Gastroesophageal sphincter (tissue), 4 donors: Measurements from ENCODE around the gene C2CD4D. TPM values are rescaled to one million over a fixed set of nuclear protein-coding genes. Genes with fewer than 3 reads are reported as not detected.

Source experiments
- ATAC-seq: fragments of 150-250 bp; one replicate; pipeline ENCODE4 v1.9.1; 2016; ENCODE audit warnings: mild to moderate bottlenecking, moderate library complexity
- H3K27ac ChIP-seq, 4 donors: fragments of 200-600 bp; sonication (generic) in 3 of 4; 1 replicate in 3 of 4; 2 replicates in 1 of 4; pipeline ENCODE4 v1.5.1; 2016 to 2019
- H3K27me3 ChIP-seq: fragments of 200-600 bp; sonication (generic); one replicate; pipeline ENCODE4 v1.5.1; 2019
- H3K36me3 ChIP-seq, 2 donors: fragments of 200-600 bp; sonication (generic); one replicate each; pipeline ENCODE4 v1.5.1; 2019; ENCODE audit warnings: control low read depth in 1 of 2
- H3K4me1 ChIP-seq, 3 donors: fragments of 200-600 bp; sonication (generic); 1 replicate in 2 of 3; 2 replicates in 1 of 3; pipeline ENCODE4 v1.5.1; 2016 to 2019; ENCODE audit warnings: control low read depth in 2 of 3
- H3K4me3 ChIP-seq, 2 donors: fragments of 200-600 bp; sonication (generic); one replicate each; pipeline ENCODE4 v1.5.1; 2019; ENCODE audit warnings: mild to moderate bottlenecking in 1 of 2, moderate library complexity in 1 of 2
- H3K9me3 ChIP-seq, 3 donors: fragments of 200-600 bp; sonication (generic); one replicate each; pipeline ENCODE4 v1.5.1; 2017 to 2019; ENCODE audit warnings: control low read depth in 2 of 3
- EP300 ChIP-seq: sonication (generic); formaldehyde crosslinking; IDR thresholded peaks from one replicate; pipeline ENCODE4 v1.6.1; 2017; ENCODE audit warnings: antibody characterized with exemption, mild to moderate bottlenecking
- POLR2A ChIP-seq, 2 donors: fragments of 450-650 bp; IDR thresholded peaks; one replicate each; pipeline ENCODE4 v1.6.1; 2017; ENCODE audit warnings: antibody characterized with exemption in 2 of 2, mild to moderate bottlenecking in 2 of 2, moderate library complexity in 1 of 2
- POLR2AphosphoS5 ChIP-seq: sonication (generic); formaldehyde crosslinking; IDR thresholded peaks from one replicate; pipeline ENCODE4 v1.6.1; 2017; ENCODE audit warnings: antibody characterized with exemption
- WGBS, 2 donors: methylation state at CpG; one replicate each; pipeline ENCODE4 v1.1.5; 2018; ENCODE audit warnings: low coverage in 1 of 2; 5-methylcytosine and 5-hydroxymethylcytosine counted together
- total RNA-seq, 4 donors: library from RNA; depleted of rRNA; stranded (reverse); fragments of >200 nt; gene quantifications; one replicate each; pipeline ENCODE4 v1.1.0, GENCODE V29; 2016
- TF ChIP-seq, protein P1 (sequence below), 4 experiments: fragments of 200-600 bp in 2 of 4; fragments of 450-650 bp in 2 of 4; sonication (generic) in 1 of 4; IDR thresholded peaks; one replicate each; pipeline ENCODE4 v1.5.1; 2017 to 2019; ENCODE audit warnings: antibody characterized with exemption in 4 of 4, mild to moderate bottlenecking in 2 of 4, moderate library complexity in 2 of 4

C2CD4D gene
- total RNA-seq, 4 donors from 2014 or later = not detected

DNA sequence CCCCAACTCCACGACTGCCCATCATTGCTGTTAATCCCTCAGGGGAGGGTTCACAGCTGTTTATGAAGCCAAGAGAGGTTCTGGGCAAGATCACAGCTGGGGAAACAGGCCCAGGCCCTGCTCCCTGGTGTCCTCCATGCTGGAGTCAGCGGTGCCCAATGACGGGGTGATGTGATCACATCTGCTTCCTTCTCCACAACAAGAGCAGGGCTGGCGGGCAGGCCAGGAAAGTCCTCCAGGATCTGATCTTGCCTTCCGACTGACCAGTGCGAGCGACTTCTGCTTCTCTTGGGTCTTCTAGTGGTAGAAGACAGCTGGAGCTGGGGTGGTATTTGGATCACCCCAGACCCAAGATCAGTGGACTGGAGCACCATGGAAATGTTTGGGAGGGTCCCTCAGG is 33.5 kb downstream of the C2CD4D start:
- 40 to 90% methylated on average over 1 to 2 of the region's 7 CpGs for WGBS, 2 donors
- H3K4me3 ChIP-seq = no peak overlapping the region
- no peaks in the 10 kb centered on the region for H3K9me3 ChIP-seq
- no peak for ATAC-seq
- TF ChIP-seq POLR2AphosphoS5 (no peak), EP300 (no peak), POLR2A (IDR thresholded peaks at IDR 0.05) (no peak)
- TF ChIP-seq, protein P1, sequence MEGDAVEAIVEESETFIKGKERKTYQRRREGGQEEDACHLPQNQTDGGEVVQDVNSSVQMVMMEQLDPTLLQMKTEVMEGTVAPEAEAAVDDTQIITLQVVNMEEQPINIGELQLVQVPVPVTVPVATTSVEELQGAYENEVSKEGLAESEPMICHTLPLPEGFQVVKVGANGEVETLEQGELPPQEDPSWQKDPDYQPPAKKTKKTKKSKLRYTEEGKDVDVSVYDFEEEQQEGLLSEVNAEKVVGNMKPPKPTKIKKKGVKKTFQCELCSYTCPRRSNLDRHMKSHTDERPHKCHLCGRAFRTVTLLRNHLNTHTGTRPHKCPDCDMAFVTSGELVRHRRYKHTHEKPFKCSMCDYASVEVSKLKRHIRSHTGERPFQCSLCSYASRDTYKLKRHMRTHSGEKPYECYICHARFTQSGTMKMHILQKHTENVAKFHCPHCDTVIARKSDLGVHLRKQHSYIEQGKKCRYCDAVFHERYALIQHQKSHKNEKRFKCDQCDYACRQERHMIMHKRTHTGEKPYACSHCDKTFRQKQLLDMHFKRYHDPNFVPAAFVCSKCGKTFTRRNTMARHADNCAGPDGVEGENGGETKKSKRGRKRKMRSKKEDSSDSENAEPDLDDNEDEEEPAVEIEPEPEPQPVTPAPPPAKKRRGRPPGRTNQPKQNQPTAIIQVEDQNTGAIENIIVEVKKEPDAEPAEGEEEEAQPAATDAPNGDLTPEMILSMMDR (IDR thresholded peaks at IDR 0.05) = no peak
- peaks cover 41% of the 10 kb centered on the region for H3K27me3 ChIP-seq
- H3K4me1 ChIP-seq = no peaks in the 10 kb centered on the region
- H3K36me3 ChIP-seq = no peaks in the 10 kb centered on the region
- no peak overlapping the region for H3K27ac ChIP-seq

DNA sequence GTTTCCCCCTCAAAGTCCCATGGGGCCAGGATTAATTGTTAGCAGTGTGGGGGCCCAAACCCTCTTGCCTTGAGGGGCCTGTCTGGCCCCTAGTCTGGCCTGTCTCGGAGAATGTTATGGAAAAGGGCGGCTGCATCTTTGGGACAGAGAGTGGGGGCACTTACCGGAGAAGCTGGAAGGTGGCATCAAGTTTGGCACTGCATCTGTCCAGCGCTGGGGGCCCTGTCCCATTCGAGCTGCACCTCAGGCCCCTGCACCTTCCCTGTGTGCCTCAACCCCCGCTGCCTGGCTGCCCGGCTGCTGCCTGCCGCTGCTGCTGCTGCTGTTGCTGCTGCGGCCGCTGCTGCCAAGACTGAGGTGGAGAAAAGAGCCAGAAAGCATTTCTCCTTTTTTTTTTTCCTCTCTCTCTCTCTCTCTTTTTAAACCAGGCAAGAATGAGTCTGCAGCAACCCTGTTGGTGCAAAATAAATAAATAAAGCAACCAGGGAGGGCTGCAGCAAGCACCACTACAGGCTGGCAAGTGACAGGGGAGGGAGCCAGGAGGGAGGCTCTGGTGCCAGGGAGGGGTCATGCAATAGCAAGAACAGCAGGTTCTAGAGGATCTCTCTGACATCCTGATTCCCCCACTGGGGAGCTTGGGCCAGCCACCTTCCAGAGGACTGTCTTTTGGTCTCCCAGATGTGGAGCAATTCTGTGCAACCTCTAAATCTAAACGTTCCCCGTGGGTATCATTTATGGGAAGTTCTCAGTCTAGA is 34.4 kb downstream of the C2CD4D start, which contains the start of gene LINGO4:
LINGO4 (minus strand) TSS at position 354 of the 755 bp plus-strand sequence. CDS start 2,715 bp downstream, outside the sequence.
- no peak within 1 kb of the TSS for H3K4me3 ChIP-seq
- ATAC-seq = no peak
- no peaks in the 10 kb centered on the region for H3K36me3 ChIP-seq
- no peak within 1 kb of the TSS for H3K27ac ChIP-seq
- 35 to 60% methylated on average over 3 to 8 of the region's 12 CpGs for WGBS, 2 donors
- H3K9me3 ChIP-seq = no peaks in the 10 kb centered on the region
- peaks cover 50% of the 10 kb centered on the region for H3K27me3 ChIP-seq
- H3K4me1 ChIP-seq = no peaks in the 10 kb centered on the region
- TF ChIP-seq, protein P1 (IDR thresholded peaks at IDR 0.05) = no peak
- TF ChIP-seq EP300 = no peak
- no peak for TF ChIP-seq POLR2AphosphoS5
- no peak for TF ChIP-seq POLR2A (IDR thresholded peaks at IDR 0.05)

DNA sequence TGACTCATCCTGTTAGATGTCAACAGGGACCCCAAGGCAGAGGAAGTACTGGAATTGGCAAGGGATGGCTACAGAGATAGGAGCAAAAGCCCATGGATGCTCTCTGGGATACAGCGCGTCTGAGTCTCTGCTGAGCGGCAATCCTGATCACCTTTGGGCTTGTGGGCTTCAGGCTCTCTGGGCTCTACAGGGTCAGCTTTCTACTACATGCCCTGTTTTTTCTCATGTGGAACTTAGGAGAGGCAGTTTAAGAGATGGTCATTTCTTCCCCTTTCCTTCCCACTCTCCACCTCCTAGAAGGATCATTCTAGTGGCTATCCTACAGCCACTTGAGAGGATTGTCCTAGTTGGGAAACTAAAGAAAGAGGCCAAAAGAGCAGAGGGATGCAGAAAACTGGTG is 35.7 kb downstream of the C2CD4D start:
- Histone ChIP-seq H3K9me3 (no peaks in the 10 kb centered on the region), H3K36me3 (no peaks in the 10 kb centered on the region), H3K27ac (no peak overlapping the region), H3K27me3 (peaks cover 59% of the 10 kb centered on the region), H3K4me3 (no peak overlapping the region), H3K4me1 (no peaks in the 10 kb centered on the region)
- WGBS, 2 donors = 94 to 97% methylated on average over 3 of the region's 3 CpGs
- no peak for ATAC-seq
- no peak for TF ChIP-seq POLR2A (IDR thresholded peaks at IDR 0.05)
- TF ChIP-seq POLR2AphosphoS5 = no peak
- TF ChIP-seq EP300 = no peak
- TF ChIP-seq, protein P1 (IDR thresholded peaks at IDR 0.05) = no peak

DNA sequence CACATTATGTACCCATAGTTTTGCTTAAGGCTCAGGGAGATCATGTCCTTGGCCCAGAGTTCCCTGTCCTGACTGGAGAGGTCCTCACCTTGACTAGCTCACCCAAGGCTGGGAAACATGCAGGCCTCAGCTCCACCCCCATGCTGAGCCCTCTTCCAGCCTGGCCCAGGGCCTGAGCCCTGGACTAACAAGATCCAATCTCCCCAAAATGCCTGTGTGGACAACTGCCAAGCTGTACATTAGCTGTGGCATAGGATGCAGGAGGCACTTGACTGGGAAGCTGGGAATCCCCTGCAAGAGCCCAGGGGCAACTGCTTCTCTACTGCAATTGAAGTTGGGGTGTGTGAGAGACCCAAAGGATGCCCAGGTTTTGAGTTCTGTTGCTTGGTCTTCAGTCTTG is 36.5 kb downstream of the C2CD4D start:
- Histone ChIP-seq H3K4me1 (no peaks in the 10 kb centered on the region), H3K4me3 (no peak overlapping the region), H3K9me3 (no peaks in the 10 kb centered on the region), H3K36me3 (no peaks in the 10 kb centered on the region), H3K27ac (no peak overlapping the region), H3K27me3 (peaks cover 59% of the 10 kb centered on the region)
- TF ChIP-seq POLR2AphosphoS5 = no peak
- TF ChIP-seq, protein P1 (IDR thresholded peaks at IDR 0.05) = no peak
- TF ChIP-seq EP300 = no peak
- no peak for TF ChIP-seq POLR2A (IDR thresholded peaks at IDR 0.05)
- no peak for ATAC-seq

DNA sequence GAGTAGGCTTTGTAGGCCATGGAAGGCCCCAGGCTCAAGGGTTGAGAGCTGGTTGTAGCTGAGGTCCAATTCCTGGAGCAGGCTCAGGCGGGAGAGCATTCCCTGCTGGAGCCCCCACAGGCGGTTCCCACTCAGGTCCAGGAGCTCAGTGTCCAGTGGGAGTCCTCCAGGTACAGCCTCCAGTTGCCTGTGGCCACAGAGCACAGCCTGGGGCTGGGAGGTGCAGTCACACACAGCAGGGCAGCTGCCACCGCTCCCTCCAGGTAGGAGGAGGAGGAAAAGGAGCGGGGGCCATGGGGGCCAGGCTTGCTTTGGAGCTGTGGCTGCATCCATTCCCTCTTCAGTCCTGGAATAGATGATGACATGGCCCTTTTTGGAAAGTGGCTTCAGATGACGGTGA is 37.2 kb downstream of the C2CD4D start:
- no peaks in the 10 kb centered on the region for H3K9me3 ChIP-seq
- H3K4me1 ChIP-seq = no peaks in the 10 kb centered on the region
- H3K4me3 ChIP-seq = no peak overlapping the region
- no peak for ATAC-seq
- no peaks in the 10 kb centered on the region for H3K36me3 ChIP-seq
- H3K27ac ChIP-seq = no peak overlapping the region
- WGBS, 2 donors = no CpG with 5 or more reads among the region's 5 CpGs
- peaks cover 59% of the 10 kb centered on the region for H3K27me3 ChIP-seq
- TF ChIP-seq, protein P1 (IDR thresholded peaks at IDR 0.05) = no peak
- no peak for TF ChIP-seq EP300
- TF ChIP-seq POLR2AphosphoS5 = no peak
- TF ChIP-seq POLR2A (IDR thresholded peaks at IDR 0.05) = no peak
